Measurements from ENCODE around the gene CLDN5.
A peak's percentile ranks its signal among the peaks of the same experiment; 100 is the strongest.
"Not testable (repeated sequence)": the region's sequence is repeated elsewhere in the genome, so short reads cannot be mapped to it uniquely, and the experiment has no call there.

CLDN5 gene

GRCh38 chr22:19556963-19557545 is 32.8 kb upstream of the CLDN5 start:
- Histone ChIP-seq H3K4me3 (no peak overlapping the region), H3K4me1 (no peaks in the 10 kb centered on the region), H3K36me3 (replicated peaks) (no peaks in the 10 kb centered on the region), H3K27me3 (ENCODE audit: low read depth) (no peaks in the 10 kb centered on the region), H3K9me3 (0 out of 2 replicates have a peak, but pooled peaks cover 5% of the 10 kb centered on the region)
- in situ Hi-C loops (cut with MboI; ENCODE audit: low sequenced_read_pairs) = no loop called here
- no peak for DNase-seq (ENCODE audit: low spot score in 2 of 2)

DNA sequence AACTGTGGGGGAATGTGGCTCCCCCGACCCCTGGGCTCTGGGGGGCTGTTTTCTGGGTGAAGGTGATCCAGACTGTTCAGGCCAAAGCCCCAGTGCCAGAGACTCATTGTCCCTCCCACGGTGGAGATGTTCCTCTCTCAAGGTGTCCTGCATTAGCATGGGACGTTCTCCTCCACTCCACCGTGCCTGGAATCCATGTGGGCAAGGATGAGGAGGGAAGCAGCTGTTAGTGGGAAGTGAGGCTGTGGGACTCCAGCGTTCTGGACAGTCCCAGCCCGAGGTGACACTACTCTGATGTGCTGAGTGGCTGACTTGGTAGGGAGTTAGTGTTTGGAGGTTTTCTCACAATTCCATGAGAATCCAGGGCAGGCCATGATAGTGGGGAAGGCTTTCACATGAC is 31.4 kb upstream of the CLDN5 start:
- no peak for DNase-seq (ENCODE audit: low spot score in 2 of 2)
- H3K9me3 ChIP-seq = 0 out of 2 replicates have a peak, but pooled peaks cover 5% of the 10 kb centered on the region
- H3K27me3 ChIP-seq (ENCODE audit: low read depth) = no peaks in the 10 kb centered on the region
- H3K36me3 ChIP-seq (replicated peaks) = no peaks in the 10 kb centered on the region
- H3K4me1 ChIP-seq = no peaks in the 10 kb centered on the region
- in situ Hi-C loops (cut with MboI; ENCODE audit: low sequenced_read_pairs) = no loop called here
- no peak overlapping the region for H3K4me3 ChIP-seq

DNA sequence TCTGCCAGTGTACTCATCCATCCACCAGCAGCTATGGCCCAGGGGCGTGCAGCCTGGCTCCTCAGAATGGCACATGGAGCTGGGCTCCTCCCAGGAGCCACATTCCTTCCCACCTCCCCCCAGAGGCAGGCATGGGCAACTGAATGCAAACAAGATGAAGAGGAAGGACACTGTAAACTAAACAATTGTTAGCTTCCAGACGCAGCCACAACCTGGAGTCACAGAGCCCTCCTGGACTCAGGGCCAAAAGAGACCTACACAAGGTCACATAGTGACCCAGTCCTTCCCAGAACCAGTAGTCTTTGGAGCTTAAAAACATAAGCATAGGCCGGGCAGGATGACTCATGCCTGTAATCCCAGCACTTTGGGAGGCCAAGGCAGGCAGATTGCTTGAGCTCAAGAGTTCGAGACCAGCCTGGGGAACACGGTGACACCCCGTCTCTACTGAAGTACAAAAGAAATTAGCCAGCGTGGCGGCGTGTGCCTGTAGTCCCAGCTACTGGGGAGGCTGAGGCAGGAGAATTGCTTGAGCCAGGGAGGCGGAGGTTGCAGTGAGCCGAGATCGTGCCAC is 30.7 kb upstream of the CLDN5 start:
- Histone ChIP-seq H3K4me3 (no peak overlapping the region), H3K36me3 (replicated peaks) (no peaks in the 10 kb centered on the region), H3K4me1 (no peaks in the 10 kb centered on the region), H3K27me3 (ENCODE audit: low read depth) (no peaks in the 10 kb centered on the region), H3K9me3 (0 out of 2 replicates have a peak, but pooled peaks cover 5% of the 10 kb centered on the region)
- in situ Hi-C loops (cut with MboI; ENCODE audit: low sequenced_read_pairs) = no loop called here
- peak in 1 of 2 experiments; percentile 48 for DNase-seq (ENCODE audit: low spot score in 2 of 2)

DNA sequence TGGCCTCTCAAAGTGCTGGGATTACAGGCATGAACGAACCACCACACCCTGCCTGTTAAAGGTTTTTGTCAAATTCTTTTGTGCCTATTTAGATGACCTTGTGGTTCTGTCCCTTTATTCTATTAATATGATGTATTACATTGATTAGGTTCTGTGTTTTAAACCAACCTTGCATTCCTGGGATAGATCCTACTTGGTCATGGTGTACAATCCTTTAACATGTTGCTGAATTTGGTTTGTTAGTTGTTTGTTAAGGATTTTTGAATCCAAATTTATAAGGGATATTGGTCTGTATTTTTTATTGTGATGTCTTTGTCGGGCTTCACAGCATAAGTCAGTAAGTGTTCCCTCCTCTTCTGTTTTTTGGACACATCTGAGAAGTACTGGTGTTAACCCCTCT is 29.0 kb upstream of the CLDN5 start:
- no peak for DNase-seq (ENCODE audit: low spot score in 2 of 2)
- Histone ChIP-seq H3K27me3 (ENCODE audit: low read depth) (no peaks in the 10 kb centered on the region), H3K4me1 (no peaks in the 10 kb centered on the region), H3K9me3 (0 out of 2 replicates have a peak, but pooled peaks cover 5% of the 10 kb centered on the region), H3K4me3 (no peak overlapping the region), H3K36me3 (replicated peaks) (no peaks in the 10 kb centered on the region)
- in situ Hi-C loops (cut with MboI; ENCODE audit: low sequenced_read_pairs) = no loop called here

DNA sequence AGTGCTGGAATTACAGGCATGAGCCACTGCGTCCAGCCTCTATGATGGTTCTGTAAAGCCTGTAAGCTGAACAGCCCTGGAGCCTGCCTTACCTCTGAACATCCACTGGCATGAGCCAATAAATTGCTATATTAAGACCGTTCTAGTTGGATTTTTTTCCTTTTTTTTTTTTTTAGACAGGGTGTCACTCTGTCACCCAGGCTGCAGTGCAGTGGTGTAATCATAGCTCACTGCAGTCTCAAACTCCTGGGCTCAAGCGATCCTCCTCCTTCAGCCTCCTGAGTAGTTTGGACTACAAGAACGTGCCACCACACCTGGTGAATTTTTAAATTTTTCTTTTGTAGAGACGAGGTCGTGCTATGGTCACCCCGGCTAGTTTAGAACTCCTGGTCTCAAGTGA is 26.2 kb upstream of the CLDN5 start:
- no peak overlapping the region for H3K4me3 ChIP-seq
- H3K9me3 ChIP-seq = 0 out of 2 replicates have a peak, but pooled peaks cover 5% of the 10 kb centered on the region
- no peaks in the 10 kb centered on the region for H3K36me3 ChIP-seq (replicated peaks)
- H3K4me1 ChIP-seq = no peaks in the 10 kb centered on the region
- DNase-seq (ENCODE audit: low spot score in 2 of 2) = no peak
- in situ Hi-C loops (cut with MboI; ENCODE audit: low sequenced_read_pairs) = no loop called here
- no peaks in the 10 kb centered on the region for H3K27me3 ChIP-seq (ENCODE audit: low read depth)

DNA sequence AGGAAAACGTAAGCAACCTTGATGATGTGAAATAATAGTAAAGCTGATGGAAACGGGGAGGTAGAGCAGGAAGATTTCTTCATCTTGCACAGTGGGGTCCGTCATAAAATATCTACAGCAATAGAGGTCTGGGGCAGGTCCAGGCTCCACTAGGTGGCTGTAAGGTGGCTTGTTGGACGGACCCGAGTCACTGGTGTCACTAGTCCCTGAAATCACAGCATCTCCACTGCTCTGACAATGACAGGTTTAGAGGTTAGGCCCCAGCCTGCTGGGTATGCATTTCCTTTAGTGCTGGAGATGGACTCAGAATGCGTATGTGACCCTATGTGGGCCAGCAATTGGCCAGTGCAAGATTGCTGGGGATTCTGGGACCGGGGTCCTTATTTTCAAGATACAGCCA is 25.2 kb upstream of the CLDN5 start:
- Histone ChIP-seq H3K27me3 (ENCODE audit: low read depth) (no peaks in the 10 kb centered on the region), H3K4me3 (no peak overlapping the region), H3K9me3 (0 out of 2 replicates have a peak, but pooled peaks cover 5% of the 10 kb centered on the region), H3K4me1 (no peaks in the 10 kb centered on the region), H3K36me3 (replicated peaks) (no peaks in the 10 kb centered on the region)
- no peak for DNase-seq (ENCODE audit: low spot score in 2 of 2)
- in situ Hi-C loops (cut with MboI; ENCODE audit: low sequenced_read_pairs) = no loop called here

DNA sequence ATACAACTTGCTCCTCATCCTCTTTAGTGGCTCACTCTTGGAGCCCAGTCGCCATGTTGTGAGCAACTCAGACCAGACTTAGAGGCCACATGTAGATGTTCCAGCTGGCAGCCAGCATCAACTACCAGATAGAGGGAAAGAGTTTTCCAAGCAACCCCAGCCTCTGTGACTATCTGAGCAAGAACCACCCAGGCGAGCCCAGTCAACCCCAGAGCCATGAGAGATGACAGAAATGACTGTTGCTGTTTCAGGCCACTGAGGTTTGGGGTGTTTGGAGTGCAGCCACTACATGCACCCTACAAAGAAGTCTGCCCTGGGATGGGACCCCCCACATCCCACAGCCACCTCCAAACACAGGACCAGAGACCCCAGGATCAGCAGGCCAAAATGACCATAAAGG is 24.8 kb upstream of the CLDN5 start:
- no peak for DNase-seq (ENCODE audit: low spot score in 2 of 2)
- Histone ChIP-seq H3K4me1 (no peaks in the 10 kb centered on the region), H3K36me3 (replicated peaks) (no peaks in the 10 kb centered on the region), H3K27me3 (ENCODE audit: low read depth) (no peaks in the 10 kb centered on the region), H3K9me3 (0 out of 2 replicates have a peak, but pooled peaks cover 5% of the 10 kb centered on the region), H3K4me3 (no peak overlapping the region)
- in situ Hi-C loops (cut with MboI; ENCODE audit: low sequenced_read_pairs) = no loop called here

- H3K4me1 ChIP-seq; H3K9me3 ChIP-seq; in situ Hi-C loops (cut with MboI; ENCODE audit: low sequenced_read_pairs); H3K27me3 ChIP-seq (ENCODE audit: low read depth); DNase-seq (ENCODE audit: low spot score in 2 of 2); H3K36me3 ChIP-seq (replicated peaks); H3K4me3 ChIP-seq: not testable (repeated sequence)
Measured at GRCh38 chr22:19548427-19548826, 24.2 kb upstream of the CLDN5 start.

GRCh38 chr22:19547620-19548019 is 23.4 kb upstream of the CLDN5 start:
- no peaks in the 10 kb centered on the region for H3K27me3 ChIP-seq (ENCODE audit: low read depth)
- 0 out of 2 replicates have a peak, but pooled peaks cover 5% of the 10 kb centered on the region for H3K9me3 ChIP-seq
- H3K36me3 ChIP-seq (replicated peaks) = no peaks in the 10 kb centered on the region
- H3K4me3 ChIP-seq = no peak overlapping the region
- in situ Hi-C loops (cut with MboI; ENCODE audit: low sequenced_read_pairs) = no loop called here
- no peak for DNase-seq (ENCODE audit: low spot score in 2 of 2)
- H3K4me1 ChIP-seq = no peaks in the 10 kb centered on the region

- in situ Hi-C loops (cut with MboI; ENCODE audit: low sequenced_read_pairs) = no loop called here
- no peaks in the 10 kb centered on the region for H3K27me3 ChIP-seq (ENCODE audit: low read depth)
- no peaks in the 10 kb centered on the region for H3K4me1 ChIP-seq
- DNase-seq (ENCODE audit: low spot score in 2 of 2) = no peak
- no peak overlapping the region for H3K4me3 ChIP-seq
- H3K9me3 ChIP-seq = no peaks in the 10 kb centered on the region
- H3K36me3 ChIP-seq (replicated peaks) = no peaks in the 10 kb centered on the region
Measured at GRCh38 chr22:19546680-19547079, 22.5 kb upstream of the CLDN5 start.

DNA sequence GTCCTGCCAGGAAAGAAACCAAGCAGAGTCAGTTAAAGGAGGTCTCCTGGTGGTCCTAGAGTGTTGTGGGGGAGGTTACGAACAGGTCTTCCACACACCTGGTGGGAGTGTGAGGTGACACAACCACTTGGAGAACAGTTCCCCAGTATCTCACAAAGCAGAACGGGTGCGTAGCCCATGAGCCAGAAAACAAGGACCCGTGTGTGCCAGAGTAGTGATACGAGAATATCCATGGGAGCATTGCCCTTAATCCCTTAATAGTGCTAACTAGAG is 21.7 kb upstream of the CLDN5 start:
- Histone ChIP-seq H3K9me3 (no peaks in the 10 kb centered on the region), H3K4me3 (no peak overlapping the region), H3K4me1 (no peaks in the 10 kb centered on the region), H3K36me3 (replicated peaks) (no peaks in the 10 kb centered on the region), H3K27me3 (ENCODE audit: low read depth) (no peaks in the 10 kb centered on the region)
- in situ Hi-C loops (cut with MboI; ENCODE audit: low sequenced_read_pairs) = no loop called here
- no peak for DNase-seq (ENCODE audit: low spot score in 2 of 2)

DNA sequence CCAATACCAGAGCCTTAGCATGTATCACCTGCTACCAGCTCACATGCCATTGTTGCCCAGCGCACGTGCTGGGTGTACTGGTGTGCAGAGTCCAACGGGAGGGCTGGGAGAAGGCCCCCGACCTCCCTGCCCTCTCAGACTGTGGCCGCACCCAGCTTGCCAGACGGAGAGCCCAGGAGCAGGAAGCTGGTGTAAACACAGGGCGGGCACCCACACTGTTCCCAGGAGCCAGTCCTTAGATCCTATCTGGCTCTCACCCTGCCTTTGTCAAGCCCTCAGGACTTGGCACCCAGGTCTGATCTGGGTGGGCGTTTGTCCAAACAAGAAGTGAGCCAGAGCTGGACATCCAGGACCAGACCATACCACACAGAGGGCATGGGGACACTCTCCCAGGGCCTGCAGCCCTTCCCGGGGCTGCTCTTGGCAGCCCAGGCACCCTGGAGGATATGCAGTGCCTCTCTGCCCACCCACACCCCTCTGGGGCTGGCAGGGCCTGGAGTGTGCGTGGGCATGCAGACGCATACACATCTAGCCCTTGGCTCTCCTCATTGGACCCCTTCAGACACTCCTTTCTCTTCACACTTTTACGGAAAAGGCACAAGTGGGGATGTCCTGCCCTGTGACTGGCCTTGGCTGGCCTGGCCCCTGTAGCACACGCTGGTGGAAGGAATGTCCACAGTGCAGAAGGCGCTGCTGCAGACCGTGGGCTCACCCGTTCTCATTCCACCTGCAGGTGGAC is 19.9 kb upstream of the CLDN5 start:
- H3K4me3 ChIP-seq = no peak overlapping the region
- H3K27me3 ChIP-seq (ENCODE audit: low read depth) = peaks cover 2% of the 10 kb centered on the region; the same call in 1 of the 2 replicates
- no peak for DNase-seq (ENCODE audit: low spot score in 2 of 2)

DNA sequence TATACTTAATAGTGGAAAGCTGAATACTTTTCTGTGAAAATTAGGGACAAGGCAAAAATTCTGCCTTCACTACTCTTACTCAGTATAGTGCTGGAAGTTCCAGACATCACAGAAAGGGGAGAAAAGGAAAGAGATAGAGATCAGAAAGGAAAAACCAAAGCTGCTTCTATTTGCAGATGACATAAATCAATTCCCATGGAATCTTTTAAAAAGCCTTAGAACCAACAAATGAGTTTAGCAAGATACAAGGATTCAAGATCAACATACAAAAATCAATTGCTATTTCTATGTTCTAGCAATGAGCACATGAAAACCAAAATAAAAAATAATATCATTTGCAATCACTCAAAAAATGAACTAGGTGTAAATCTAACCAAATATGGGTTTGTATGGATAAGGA is 16.2 kb upstream of the CLDN5 start:
- no peak for DNase-seq (ENCODE audit: low spot score in 2 of 2)
- H3K4me1 ChIP-seq = no peaks in the 10 kb centered on the region
- in situ Hi-C loops (cut with MboI; ENCODE audit: low sequenced_read_pairs) = no loop called here
- no peaks in the 10 kb centered on the region for H3K36me3 ChIP-seq (replicated peaks)
- H3K4me3 ChIP-seq = no peak overlapping the region
- H3K27me3 ChIP-seq (ENCODE audit: low read depth) = peaks cover 2% of the 10 kb centered on the region; the same call in 1 of the 2 replicates
- no peaks in the 10 kb centered on the region for H3K9me3 ChIP-seq

More for the DNA sequence above, 19.9 kb upstream of the CLDN5 start:
- no peaks in the 10 kb centered on the region for H3K4me1 ChIP-seq
- H3K9me3 ChIP-seq = no peaks in the 10 kb centered on the region
- in situ Hi-C loops (cut with MboI; ENCODE audit: low sequenced_read_pairs) = no loop called here
- H3K36me3 ChIP-seq (replicated peaks) = no peaks in the 10 kb centered on the region

GRCh38 chr22:19537941-19538488 is 13.8 kb upstream of the CLDN5 start:
- in situ Hi-C loops (cut with MboI; ENCODE audit: low sequenced_read_pairs) = no loop called here
- DNase-seq (ENCODE audit: low spot score in 2 of 2) = no peak
- no peaks in the 10 kb centered on the region for H3K36me3 ChIP-seq (replicated peaks)
- H3K9me3 ChIP-seq = no peaks in the 10 kb centered on the region
- H3K4me3 ChIP-seq = no peak overlapping the region
- no peaks in the 10 kb centered on the region for H3K4me1 ChIP-seq
- peaks cover 2% of the 10 kb centered on the region; the same call in 1 of the 2 replicates for H3K27me3 ChIP-seq (ENCODE audit: low read depth)
